ENCODE results near the gene CCDC88C.
A peak's percentile ranks its signal among the peaks of the same experiment; 100 is the strongest.

Gene CCDC88C

DNA sequence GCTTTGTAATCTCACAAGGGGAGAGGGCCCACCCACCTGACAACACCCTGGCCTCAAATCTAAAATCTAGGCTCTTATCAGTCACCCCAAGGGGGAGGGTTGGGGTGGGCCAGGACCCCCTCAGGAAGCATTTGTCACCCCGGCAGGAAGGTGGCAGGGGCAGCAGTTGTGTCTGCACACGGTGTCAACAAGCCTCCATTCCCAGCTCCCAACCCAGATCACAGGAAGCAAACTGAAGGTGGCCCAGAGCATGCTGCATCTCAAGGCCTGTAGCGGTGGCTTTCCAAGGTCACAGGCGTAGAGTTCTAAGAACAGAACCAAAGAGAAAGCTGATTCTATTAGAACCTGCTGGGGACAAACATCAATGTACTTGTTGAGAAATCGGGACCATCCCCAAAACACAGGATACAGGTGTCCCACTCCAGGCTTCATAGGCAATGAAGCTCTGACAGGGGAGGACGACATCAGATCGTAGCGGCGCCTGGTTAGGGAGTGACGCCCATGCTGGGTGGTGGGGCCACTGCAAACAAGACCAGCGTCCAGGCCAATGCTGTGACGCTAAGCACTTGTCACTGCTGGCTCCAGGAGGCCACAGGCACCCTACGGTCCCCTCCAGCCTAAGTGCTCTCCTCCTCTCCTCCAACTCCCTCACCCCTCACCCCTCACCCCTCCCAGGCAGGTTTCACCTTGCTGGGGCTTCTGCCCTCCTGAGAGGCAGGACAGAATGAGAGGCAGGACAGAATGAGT is 52.9 kb downstream of the CCDC88C start:
- H3K36me3 Mint-ChIP-seq (ENCODE audit: low read depth), result peaks cover 8% of the 10 kb centered on the region
- H3K4me1 Mint-ChIP-seq (ENCODE audit: low read depth), result peaks cover 62% of the 10 kb centered on the region

DNA sequence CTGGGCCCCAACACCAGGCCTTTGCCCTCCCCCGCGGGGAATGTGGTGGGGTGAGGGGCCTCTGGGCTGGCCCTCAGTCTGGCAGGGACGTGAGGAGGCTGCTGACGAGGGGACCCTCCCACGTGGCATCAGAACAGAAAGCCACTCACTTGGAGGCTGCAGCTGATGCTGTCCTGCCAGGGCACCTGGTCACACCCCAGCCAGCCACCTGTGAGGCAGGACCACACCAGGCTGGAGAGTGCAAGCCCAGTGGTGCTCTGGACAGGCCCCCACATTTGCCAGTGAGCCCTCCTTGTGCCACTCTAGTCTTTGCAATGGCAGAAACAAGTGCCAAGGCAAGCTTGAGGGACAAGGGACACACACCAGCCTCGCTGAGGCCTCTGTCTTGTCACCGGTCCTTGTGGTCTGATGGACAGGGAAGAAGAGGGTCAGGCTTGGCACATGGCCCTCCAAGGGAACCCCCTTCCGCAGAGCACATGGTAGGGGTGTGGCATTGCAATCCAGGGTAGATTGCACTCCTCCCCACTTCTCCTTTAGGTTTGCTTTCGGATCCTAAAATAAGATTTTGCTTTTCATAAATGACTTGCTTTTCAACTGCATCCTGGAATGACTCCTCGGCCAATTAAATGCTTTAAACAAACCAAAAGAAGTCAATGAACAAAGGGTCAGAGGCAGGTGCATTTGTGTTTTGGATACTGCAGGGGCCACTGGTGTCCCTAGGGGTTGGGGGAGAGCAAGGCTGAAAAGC is 53.7 kb downstream of the CCDC88C start:
- peaks cover 55% of the 10 kb centered on the region for H3K4me1 Mint-ChIP-seq (ENCODE audit: low read depth)
- H3K36me3 Mint-ChIP-seq (ENCODE audit: low read depth), result peaks cover 10% of the 10 kb centered on the region
- H3K27me3 Mint-ChIP-seq (ENCODE audit: low read depth), result no peaks in the 10 kb centered on the region
- peak overlapping the region; percentile 12 for H3K27ac Mint-ChIP-seq
- no peak for DNase-seq (ENCODE audit: low spot score)
- no peaks in the 10 kb centered on the region for H3K9me3 Mint-ChIP-seq
- no peak overlapping the region for H3K4me3 Mint-ChIP-seq

More for the DNA sequence above, 52.9 kb downstream of the CCDC88C start:
- no peak for DNase-seq (ENCODE audit: low spot score)
- peak overlapping the region; percentile 12 for H3K27ac Mint-ChIP-seq
- no peaks in the 10 kb centered on the region for H3K9me3 Mint-ChIP-seq
- no peaks in the 10 kb centered on the region for H3K27me3 Mint-ChIP-seq (ENCODE audit: low read depth)
- H3K4me3 Mint-ChIP-seq, result no peak overlapping the region

DNA sequence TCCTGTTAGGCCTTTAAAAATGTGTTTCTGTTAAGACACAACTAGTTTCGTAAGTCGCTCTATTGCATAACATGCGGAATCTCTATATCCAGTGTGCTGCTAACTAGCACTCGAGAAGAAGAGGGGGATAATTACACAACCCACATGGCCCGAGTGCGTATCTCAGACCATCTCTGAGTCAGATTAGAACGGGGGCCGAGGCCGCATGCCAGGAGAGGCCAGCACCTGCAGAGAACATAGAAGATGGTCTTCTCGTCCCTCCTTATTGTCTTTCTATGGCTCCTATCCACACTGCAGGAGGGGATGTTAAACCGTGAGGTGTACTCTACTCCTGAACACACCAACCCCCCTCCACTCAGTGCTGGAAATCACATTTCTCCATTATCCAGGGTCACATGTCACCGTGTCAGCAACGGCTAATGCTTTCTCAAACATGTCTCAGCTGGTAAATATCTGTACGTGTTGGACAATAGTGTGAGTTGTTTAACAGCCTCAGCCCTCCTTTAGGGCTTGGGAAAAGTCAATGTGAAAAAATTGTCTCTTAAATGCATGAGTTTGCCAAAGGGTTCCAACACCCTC is 56.3 kb downstream of the CCDC88C start:
- Mint-ChIP-seq H3K9me3 (no peaks in the 10 kb centered on the region), H3K36me3 (ENCODE audit: low read depth) (peaks cover 21% of the 10 kb centered on the region), H3K27ac (no peak overlapping the region), H3K4me3 (no peak overlapping the region), H3K27me3 (ENCODE audit: low read depth) (no peaks in the 10 kb centered on the region), H3K4me1 (ENCODE audit: low read depth) (peaks cover 46% of the 10 kb centered on the region)
- DNase-seq (ENCODE audit: low spot score), result no peak

DNA sequence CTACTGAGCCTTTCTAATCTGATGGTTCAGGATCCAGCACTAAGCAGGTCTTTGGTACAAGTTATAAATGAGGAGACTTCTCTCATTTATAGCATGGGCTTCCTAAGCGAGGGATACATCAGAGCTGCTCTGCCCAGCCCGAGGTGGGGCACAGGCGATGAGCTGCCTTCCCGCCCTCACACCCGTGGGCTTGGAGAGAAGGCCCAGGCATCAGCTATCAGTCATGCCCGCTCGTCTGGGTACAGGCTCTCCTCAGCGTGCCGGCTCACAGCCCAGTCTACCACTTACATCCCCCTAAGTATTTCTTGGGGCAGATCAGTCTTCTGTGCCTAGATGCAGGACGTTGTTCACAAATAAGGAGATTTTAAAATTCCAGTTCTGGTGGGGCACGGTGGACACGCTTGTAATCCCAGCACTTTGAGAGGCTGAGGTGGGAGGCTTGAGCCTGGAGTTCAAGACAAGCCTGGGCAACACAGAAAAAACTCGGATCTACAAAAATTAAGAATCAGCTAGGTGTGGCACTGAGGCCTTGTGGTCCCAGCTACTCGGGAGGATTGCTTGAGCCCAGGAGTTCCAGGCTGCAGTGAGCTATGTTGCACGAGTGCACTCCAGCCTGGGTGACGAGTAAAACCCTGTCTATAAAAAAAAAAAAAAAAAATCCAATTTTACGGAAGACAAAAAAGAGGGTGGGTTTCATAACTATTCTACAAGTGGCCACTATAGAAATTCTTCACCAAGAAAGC is 57.0 kb downstream of the CCDC88C start:
- Mint-ChIP-seq H3K27ac (no peak overlapping the region), H3K27me3 (ENCODE audit: low read depth) (no peaks in the 10 kb centered on the region), H3K36me3 (ENCODE audit: low read depth) (peaks cover 27% of the 10 kb centered on the region), H3K4me1 (ENCODE audit: low read depth) (peaks cover 46% of the 10 kb centered on the region), H3K4me3 (no peak overlapping the region), H3K9me3 (no peaks in the 10 kb centered on the region)
- DNase-seq (ENCODE audit: low spot score), result no peak

DNA sequence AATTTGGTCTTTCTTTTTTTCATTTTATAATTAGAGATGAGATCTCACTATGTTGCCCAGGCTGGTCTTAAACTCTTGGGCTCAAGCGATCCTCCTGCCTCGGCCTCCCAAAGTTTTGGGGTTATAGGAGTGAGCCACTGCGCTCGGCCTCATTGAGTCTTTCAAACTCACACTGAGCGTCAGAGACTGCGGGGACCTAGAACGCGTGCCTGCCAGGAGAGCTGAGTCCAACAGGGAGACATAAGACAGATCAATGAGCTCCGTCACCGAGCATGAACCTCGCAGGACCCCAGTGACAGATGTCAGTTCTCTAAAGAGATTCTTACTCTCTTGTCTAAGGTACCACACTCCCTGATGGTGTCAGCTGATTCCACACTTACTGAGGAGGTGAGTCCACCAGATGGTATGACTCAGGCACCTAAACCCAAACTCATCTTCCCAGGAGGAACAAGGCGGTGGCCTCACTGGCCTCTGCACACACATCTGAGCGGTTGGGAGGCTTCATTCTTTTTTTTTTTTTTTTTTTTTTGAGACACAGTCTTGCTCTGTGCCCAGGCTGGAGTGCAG is 58.9 kb downstream of the CCDC88C start:
- no peak for DNase-seq (ENCODE audit: low spot score)
- Mint-ChIP-seq H3K36me3 (ENCODE audit: low read depth) (peaks cover 43% of the 10 kb centered on the region), H3K27me3 (ENCODE audit: low read depth) (no peaks in the 10 kb centered on the region), H3K4me3 (no peak overlapping the region), H3K4me1 (ENCODE audit: low read depth) (peaks cover 52% of the 10 kb centered on the region), H3K27ac (no peak overlapping the region), H3K9me3 (no peaks in the 10 kb centered on the region)

DNA sequence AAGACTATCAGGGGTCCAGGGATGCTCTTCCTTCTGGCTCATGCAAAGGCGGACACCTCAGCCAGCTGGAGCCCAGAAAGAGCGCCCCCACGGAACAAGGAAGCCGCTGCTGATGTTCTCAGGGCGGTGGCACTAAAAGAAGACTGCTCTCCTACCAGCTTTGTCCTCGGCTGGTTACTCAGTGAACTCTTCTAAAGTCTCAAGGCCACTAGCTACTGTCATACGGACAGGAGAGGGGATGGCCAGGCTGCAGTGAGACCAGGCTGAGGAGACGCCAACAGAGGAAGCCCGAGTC is 59.6 kb downstream of the CCDC88C start:
- H3K27ac Mint-ChIP-seq, result no peak overlapping the region
- H3K9me3 Mint-ChIP-seq, result no peaks in the 10 kb centered on the region
- peaks cover 51% of the 10 kb centered on the region for H3K36me3 Mint-ChIP-seq (ENCODE audit: low read depth)

DNA sequence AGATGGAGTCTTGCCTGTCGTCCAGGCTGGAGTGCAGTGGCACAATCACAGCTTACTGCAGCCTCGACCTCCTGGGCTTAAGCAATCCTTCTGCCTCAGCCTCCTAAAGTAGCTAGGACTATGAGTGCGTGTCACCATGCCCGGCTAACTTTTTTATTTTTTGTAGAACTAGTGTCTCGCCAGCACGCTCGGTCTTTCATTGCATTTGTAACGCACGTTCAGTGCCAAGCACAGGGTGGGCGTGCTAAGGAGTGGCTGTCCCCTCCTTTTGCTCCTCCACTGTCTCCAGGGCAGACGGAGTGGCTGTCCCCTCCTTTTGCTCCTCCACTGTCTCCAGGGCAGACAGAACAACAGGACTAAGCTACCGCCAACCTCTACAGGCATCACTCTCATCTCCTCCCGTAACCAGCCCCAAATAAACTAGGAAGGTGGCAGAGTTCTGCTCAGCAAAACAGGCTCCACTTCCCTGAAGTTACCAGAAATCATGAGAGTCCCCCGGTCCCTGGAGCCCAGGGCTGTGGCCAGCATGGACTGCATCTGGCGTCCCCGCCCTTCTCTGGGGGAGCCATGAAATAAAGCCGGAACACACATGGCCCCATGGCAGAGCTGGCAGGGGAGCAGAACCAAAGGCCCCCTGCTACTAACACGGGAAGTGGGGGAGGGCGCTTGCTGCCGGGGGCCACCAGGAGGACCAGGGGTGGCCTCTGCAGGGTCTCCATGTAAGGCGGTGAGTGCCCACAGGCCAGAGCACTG is 60.2 kb downstream of the CCDC88C start:
- no peaks in the 10 kb centered on the region for H3K9me3 Mint-ChIP-seq
- peak overlapping the region; percentile 27 for H3K4me3 Mint-ChIP-seq
- peaks cover 62% of the 10 kb centered on the region for H3K4me1 Mint-ChIP-seq (ENCODE audit: low read depth)
- no peaks in the 10 kb centered on the region for H3K27me3 Mint-ChIP-seq (ENCODE audit: low read depth)
- H3K36me3 Mint-ChIP-seq (ENCODE audit: low read depth), result peaks cover 52% of the 10 kb centered on the region
- no peak for DNase-seq (ENCODE audit: low spot score)
- peak overlapping the region; percentile 53 for H3K27ac Mint-ChIP-seq

More for the DNA sequence above, 59.6 kb downstream of the CCDC88C start:
- DNase-seq (ENCODE audit: low spot score), result no peak
- Mint-ChIP-seq H3K27me3 (ENCODE audit: low read depth) (no peaks in the 10 kb centered on the region), H3K4me1 (ENCODE audit: low read depth) (peaks cover 59% of the 10 kb centered on the region), H3K4me3 (no peak overlapping the region)

DNA sequence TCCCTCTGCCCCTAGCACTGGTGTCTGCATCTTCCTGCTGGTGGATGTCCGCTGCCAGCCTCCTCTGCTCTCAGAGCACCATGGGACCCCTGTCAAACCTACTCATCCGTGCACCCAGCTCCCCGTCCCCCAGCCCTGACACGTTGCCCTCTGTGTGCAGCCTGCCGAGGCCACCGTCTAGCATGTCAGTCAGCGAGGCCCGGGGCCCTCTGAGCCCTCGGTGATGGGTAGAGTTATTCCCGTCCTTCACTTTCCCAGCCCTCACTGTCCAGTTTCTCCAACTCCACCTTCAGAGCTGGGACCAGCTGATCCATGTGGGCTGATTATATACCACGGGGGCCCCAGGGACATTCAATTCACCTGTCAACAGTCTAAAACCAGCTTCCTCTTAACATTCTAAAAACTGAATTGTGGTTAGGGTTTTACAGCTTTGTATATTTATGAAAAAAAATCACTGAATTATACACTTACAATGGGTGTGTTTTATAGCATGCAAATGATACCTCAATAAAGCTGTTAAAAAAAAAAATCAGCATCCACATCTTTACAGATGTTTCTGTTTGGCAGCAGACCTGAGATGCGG is 61.3 kb downstream of the CCDC88C start:
- peak overlapping the region; percentile 72 for H3K4me3 Mint-ChIP-seq
- no peak for DNase-seq (ENCODE audit: low spot score)
- H3K27ac Mint-ChIP-seq, result peak overlapping the region; percentile 74
- H3K27me3 Mint-ChIP-seq (ENCODE audit: low read depth), result no peaks in the 10 kb centered on the region
- peaks cover 55% of the 10 kb centered on the region for H3K36me3 Mint-ChIP-seq (ENCODE audit: low read depth)
- no peaks in the 10 kb centered on the region for H3K9me3 Mint-ChIP-seq
- peaks cover 65% of the 10 kb centered on the region for H3K4me1 Mint-ChIP-seq (ENCODE audit: low read depth)

DNA sequence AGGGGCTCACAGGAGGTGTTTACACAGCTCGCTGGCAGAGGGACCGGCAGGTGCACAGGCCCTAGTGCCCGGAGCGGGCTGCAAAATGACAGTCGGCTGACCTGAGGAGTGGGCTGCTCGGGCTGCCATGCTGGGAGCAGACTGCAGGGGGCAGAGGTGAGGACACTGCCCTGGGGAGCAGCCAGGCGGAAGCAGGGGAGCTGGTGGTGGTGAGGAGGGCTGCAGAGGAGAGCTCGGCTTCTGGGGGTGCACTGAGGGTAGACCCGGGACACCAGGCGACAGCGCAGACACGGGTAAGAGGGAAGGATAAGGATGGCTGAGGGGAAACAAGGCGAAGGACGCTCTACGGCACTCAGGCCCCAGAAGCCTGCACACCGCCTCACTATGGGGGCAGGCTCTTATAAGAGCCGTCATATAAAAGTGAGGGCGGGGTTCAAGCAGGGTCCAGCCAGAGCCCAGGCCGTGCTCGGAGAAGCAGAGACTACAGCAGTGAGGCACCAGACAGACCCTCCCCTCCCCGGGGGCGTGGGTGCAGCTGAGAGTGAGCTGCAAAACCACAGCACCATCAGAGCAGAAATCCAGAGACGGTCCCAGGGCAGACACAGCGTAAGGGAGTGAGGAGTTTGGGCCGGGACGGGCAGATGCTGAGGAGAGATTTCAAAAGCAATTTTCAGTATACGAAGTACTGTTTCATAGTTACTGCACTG is 62.5 kb downstream of the CCDC88C start:
- peaks cover 61% of the 10 kb centered on the region for H3K36me3 Mint-ChIP-seq (ENCODE audit: low read depth)
- H3K4me1 Mint-ChIP-seq (ENCODE audit: low read depth), result peaks cover 75% of the 10 kb centered on the region
- peak overlapping the region; percentile 74 for H3K27ac Mint-ChIP-seq
- DNase-seq (ENCODE audit: low spot score), result peak; percentile 38
- no peaks in the 10 kb centered on the region for H3K9me3 Mint-ChIP-seq
- no peaks in the 10 kb centered on the region for H3K27me3 Mint-ChIP-seq (ENCODE audit: low read depth)
- peak overlapping the region; percentile 72 for H3K4me3 Mint-ChIP-seq

DNA sequence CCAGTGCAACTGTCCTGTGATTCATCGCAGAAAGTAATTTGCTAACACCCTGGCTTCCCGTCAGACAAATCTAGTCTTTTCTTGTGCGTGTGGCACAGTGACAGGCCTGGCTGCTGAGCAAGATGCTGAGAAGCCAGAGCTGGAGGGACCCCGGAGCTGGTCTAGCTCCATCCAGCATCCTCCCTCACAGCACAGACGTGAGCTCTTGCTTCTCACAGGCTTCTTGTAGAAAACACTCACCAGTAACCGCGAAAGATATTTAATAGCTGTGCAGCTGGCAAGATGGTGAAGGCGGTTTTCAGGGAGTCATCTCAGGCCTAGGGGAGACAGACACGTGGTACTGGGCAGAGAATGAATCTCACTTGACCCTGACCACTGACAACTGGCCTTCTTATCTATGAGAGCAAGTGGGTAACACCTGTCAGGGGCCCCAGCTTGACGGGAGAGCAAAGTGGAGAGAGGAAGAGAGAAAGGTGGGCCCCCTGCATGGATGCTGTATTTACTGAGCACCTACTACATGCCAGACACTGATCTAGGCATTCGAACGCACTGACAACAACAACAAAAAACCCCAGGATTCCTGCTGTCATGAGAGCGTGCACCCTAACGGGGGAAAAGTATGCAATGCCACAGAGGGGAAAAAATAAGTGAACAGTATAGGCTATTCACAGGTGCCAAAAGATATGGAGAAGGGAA is 63.3 kb downstream of the CCDC88C start:
- Mint-ChIP-seq H3K4me1 (ENCODE audit: low read depth) (peaks cover 81% of the 10 kb centered on the region), H3K27ac (peak overlapping the region; percentile 74), H3K27me3 (ENCODE audit: low read depth) (no peaks in the 10 kb centered on the region), H3K9me3 (no peaks in the 10 kb centered on the region), H3K36me3 (ENCODE audit: low read depth) (peaks cover 58% of the 10 kb centered on the region), H3K4me3 (peak overlapping the region; percentile 72)
- DNase-seq (ENCODE audit: low spot score), result no peak

DNA sequence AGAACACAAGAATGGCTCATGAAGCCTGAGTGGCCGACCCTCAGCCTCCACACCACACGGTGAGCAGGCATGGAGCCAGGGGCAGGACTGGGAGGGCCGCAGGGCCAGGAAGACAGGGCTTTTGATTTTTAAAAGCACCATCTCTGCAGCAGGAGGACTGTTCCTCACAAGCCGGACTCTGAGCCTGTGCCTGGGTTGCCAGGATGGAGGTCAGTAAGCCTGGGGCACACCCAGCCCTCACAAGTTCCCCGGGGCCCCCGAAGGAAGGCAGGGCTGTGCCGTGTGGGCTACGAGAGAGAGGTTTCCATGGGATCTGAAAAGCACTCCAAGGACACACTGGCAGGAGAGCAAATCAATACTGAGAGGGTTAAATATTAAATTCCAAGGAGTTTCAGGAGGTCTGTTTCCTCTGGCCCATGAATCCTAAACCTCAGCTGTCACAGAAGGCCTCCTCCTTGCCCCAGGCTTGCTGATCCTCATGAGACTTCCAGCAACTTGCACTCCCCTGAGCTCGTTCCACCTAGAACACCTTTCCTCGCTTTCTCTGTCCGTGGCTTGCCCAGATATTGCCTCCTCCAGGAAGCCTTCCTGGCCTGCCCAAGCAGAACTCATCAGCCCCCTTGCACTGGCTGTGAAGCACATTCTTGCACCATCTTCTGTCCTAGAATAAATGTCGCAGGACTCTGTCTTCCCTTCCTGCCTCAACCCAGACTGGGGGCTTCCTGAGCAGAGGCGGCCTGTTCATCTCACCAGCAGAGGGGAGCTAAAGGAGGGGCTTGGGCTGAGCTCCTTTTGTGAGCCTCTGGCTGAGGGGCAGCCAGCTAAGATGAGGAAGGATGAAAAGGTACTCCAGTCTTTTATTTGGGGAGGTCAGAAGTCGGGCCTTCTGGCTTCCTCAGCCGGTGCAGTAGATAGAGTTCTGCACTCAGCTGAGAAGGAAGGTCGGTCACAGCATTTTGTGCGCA is 64.6 kb downstream of the CCDC88C start:
- peak overlapping the region; percentile 20 for H3K4me3 Mint-ChIP-seq
- H3K9me3 Mint-ChIP-seq, result no peaks in the 10 kb centered on the region
- peaks cover 52% of the 10 kb centered on the region for H3K36me3 Mint-ChIP-seq (ENCODE audit: low read depth)
- no peak for DNase-seq (ENCODE audit: low spot score)
- peaks cover 87% of the 10 kb centered on the region for H3K4me1 Mint-ChIP-seq (ENCODE audit: low read depth)
- no peaks in the 10 kb centered on the region for H3K27me3 Mint-ChIP-seq (ENCODE audit: low read depth)
- peak overlapping the region; percentile 94 for H3K27ac Mint-ChIP-seq

Data from T-helper 2 cell treated with Interferon-gamma antibody and Interleukin-4, amounts not matched to agents 5 μg/mL and 100 μg/mL, for 36 hours (primary cell).